CD4-positive, alpha-beta T cell (primary cell): ENCODE data around the gene AGBL4. TPM values are rescaled to one million over a fixed set of nuclear protein-coding genes. Genes with fewer than 3 reads are reported as not detected.

Experiments
- ATAC-seq: fragments of 200-7000 bp; cut with Tn5 transposase; one replicate; pipeline ENCODE4 v1.10.0; 2022; ENCODE audit warnings: mild to moderate bottlenecking; ENCODE audit not compliant: poor library complexity
- CTCF ChIA-PET: fragments of 350-600 bp; sonication (Branson Sonifier 250); formaldehyde crosslinking; loops from one replicate; lab custom pipeline; 2021; ENCODE audit warnings: antibody characterized with exemption, inconsistent platforms; lab: Charles Lee
- POLR2A ChIA-PET: fragments of 350-600 bp; sonication (Branson Sonifier 250); formaldehyde crosslinking; loops from one replicate; lab custom pipeline; 2021; ENCODE audit warnings: antibody characterized with exemption, inconsistent platforms; lab: Charles Lee
- DNase-seq, 14 experiments: peaks; one replicate each; pipeline ENCODE4 v3.0.0-alpha.2; 2013 to 2020; ENCODE audit warnings: mixed read lengths in 2 of 14
- H3K27ac ChIP-seq, 2 donors: one replicate each; pipeline versions ENCODE4 v1.5.1 to v1.7.0; 2013; ENCODE audit warnings: low read length in 2 of 2, low read depth in 1 of 2, mild to moderate bottlenecking in 1 of 2
- H3K27me3 ChIP-seq, 2 experiments: 1 replicate in 1 of 2; 2 replicates in 1 of 2; pipeline versions ENCODE4 v1.6.1 to v1.7.0; 2013; ENCODE audit warnings: low read length in 2 of 2, control low read depth in 1 of 2, mild to moderate bottlenecking in 1 of 2, moderate library complexity in 1 of 2; ENCODE audit not compliant: insufficient read depth in 2 of 2, control insufficient read depth in 1 of 2
- H3K36me3 ChIP-seq: one replicate; pipeline ENCODE4 v1.6.1; 2013; ENCODE audit warnings: low read length, control low read depth; ENCODE audit not compliant: insufficient read depth
- H3K4me1 ChIP-seq: one replicate; pipeline ENCODE4 v1.6.1; 2013; ENCODE audit warnings: low read length, control low read depth; ENCODE audit not compliant: insufficient read depth
- H3K4me3 ChIP-seq: one replicate; pipeline ENCODE4 v1.5.1; 2013; ENCODE audit warnings: mild to moderate bottlenecking, low read length, moderate library complexity
- H3K9me3 ChIP-seq, 2 experiments: 1 replicate in 1 of 2; 2 replicates in 1 of 2; pipeline versions ENCODE4 v1.6.1 to v1.7.0; 2013; ENCODE audit warnings: low read length in 2 of 2, mild to moderate bottlenecking in 2 of 2, control low read depth in 1 of 2, moderate library complexity in 1 of 2; ENCODE audit not compliant: control insufficient read depth in 1 of 2, insufficient read depth in 1 of 2
- H3K27ac Mint-ChIP-seq: one replicate; pipeline ENCODE4 v1.8.0; 2020; ENCODE audit warnings: mixed read lengths
- H3K27me3 Mint-ChIP-seq: one replicate; pipeline ENCODE4 v1.8.0; 2021; ENCODE audit warnings: mixed read lengths
- H3K36me3 Mint-ChIP-seq: one replicate; pipeline ENCODE4 v1.8.0; 2021; ENCODE audit warnings: low read depth, mixed read lengths
- H3K4me1 Mint-ChIP-seq: one replicate; pipeline ENCODE4 v1.8.0; 2021; ENCODE audit warnings: low read depth, mixed read lengths
- H3K4me3 Mint-ChIP-seq: one replicate; pipeline ENCODE4 v1.8.0; 2020; ENCODE audit warnings: mild to moderate bottlenecking, mixed read lengths
- H3K9me3 Mint-ChIP-seq: one replicate; pipeline ENCODE4 v1.8.0; 2020; ENCODE audit warnings: mixed read lengths
- intact Hi-C, 2 experiments: fragments of 100-400 bp; cut with DNase I in 1 of 2; cut with micrococcal nuclease in 1 of 2; formaldehyde crosslinking; loops; one replicate each; pipeline versions ENCODE4 v1.15.1 to v1.9.0; 2023 to 2025; cut with DNase I, micrococcal nuclease
- total RNA-seq, 174 experiments: library from RNA in 2 of 174; stranded (reverse) in 2 of 174; gene quantifications; one replicate each; pipeline ENCODE4 v1.2.3 and lab custom pipeline; 2021 to 2026
- TF ChIP-seq, protein P1 (sequence below): fragments of 200-600 bp; IDR thresholded peaks from one replicate; pipeline ENCODE4 v1.8.0; 2022; ENCODE audit warnings: antibody characterized with exemption, mild to moderate bottlenecking

Gene AGBL4
- total RNA-seq, 2 experiments from 2014 or later = 0.11 TPM; not detected in 1

DNA sequence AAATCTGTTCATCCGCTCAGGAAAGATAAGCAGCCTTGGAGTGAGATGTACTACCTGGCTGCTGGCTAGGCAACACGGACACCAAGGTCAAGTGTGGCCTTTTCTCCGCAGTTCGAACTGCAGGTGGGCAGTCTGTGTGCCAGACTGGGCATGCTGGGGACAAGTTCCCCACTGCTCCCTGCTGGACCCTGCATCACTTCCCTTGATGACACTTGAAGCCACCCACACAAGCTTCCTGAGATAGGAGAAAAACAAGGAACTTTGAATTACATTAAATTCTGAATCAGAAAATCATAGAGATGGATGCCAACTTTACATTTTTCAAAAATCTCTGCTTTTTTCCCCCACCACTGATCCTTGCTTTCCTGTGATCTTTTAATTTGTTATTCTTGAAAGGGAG, 1285.4 kb downstream of the AGBL4 start:
- no peak overlapping the region for H3K27ac Mint-ChIP-seq
- Histone ChIP-seq H3K27ac (no peak overlapping the region), H3K27me3 (no peaks in the 10 kb centered on the region), H3K36me3 (no peaks in the 10 kb centered on the region), H3K4me3 (no peak overlapping the region), H3K9me3 (no peaks in the 10 kb centered on the region), H3K4me1 (no peaks in the 10 kb centered on the region)
- ChIA-PET CTCF (no interaction called here), POLR2A (no interaction called here)
- no peaks in the 10 kb centered on the region for H3K27me3 Mint-ChIP-seq
- H3K4me1 Mint-ChIP-seq = no peaks in the 10 kb centered on the region
- ATAC-seq (no peak), DNase-seq (no peak)
- H3K9me3 Mint-ChIP-seq = no peaks in the 10 kb centered on the region
- no peak overlapping the region for H3K4me3 Mint-ChIP-seq
- intact Hi-C loops = no loop called here
- TF ChIP-seq, protein P1, sequence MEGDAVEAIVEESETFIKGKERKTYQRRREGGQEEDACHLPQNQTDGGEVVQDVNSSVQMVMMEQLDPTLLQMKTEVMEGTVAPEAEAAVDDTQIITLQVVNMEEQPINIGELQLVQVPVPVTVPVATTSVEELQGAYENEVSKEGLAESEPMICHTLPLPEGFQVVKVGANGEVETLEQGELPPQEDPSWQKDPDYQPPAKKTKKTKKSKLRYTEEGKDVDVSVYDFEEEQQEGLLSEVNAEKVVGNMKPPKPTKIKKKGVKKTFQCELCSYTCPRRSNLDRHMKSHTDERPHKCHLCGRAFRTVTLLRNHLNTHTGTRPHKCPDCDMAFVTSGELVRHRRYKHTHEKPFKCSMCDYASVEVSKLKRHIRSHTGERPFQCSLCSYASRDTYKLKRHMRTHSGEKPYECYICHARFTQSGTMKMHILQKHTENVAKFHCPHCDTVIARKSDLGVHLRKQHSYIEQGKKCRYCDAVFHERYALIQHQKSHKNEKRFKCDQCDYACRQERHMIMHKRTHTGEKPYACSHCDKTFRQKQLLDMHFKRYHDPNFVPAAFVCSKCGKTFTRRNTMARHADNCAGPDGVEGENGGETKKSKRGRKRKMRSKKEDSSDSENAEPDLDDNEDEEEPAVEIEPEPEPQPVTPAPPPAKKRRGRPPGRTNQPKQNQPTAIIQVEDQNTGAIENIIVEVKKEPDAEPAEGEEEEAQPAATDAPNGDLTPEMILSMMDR = no peak
- peaks cover 38% of the 10 kb centered on the region for H3K36me3 Mint-ChIP-seq

- CTCF ChIA-PET = no interaction called here
Observed at GRCh38 chr1:48735796-48736195, 1288.0 kb downstream of the AGBL4 start.

DNA sequence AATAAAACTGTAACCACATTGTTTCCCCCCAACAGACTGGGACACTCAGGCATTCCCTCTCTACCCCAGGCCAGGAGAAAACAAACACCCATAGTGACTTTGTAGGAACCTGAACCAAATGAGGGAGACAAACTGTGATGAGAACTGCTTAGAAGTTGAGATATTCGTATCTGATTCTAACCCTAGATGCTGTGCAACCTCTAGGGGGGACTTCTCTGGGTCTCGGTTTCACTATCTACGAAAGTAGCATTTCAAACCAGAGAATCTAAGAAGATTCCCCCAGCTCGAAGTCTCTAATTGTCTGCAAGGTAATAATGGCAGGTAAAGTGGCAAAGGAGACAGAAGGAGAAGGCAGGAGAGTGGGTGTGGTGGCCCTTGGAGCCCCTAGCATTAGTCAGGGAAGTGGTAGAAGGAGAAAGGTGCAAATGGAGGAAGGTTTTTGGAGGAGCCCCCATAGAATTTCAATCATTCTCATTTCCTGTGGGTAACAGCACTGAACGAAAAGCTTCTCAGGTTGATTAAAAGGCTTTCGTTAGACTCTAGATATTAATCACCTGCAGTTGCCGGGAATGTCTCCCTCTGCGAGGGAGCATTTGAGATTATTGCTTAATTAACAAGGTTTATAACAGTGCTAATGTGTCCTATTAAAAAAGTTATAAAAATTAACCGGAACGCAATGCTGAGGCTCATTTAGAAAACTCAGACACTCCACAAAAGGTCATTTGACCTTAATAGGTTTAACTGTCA, 1293.4 kb downstream of the AGBL4 start:
- Histone ChIP-seq H3K27me3 (no peaks in the 10 kb centered on the region), H3K36me3 (no peaks in the 10 kb centered on the region), H3K9me3 (no peaks in the 10 kb centered on the region), H3K4me3 (no peak overlapping the region), H3K4me1 (no peaks in the 10 kb centered on the region), H3K27ac (no peak overlapping the region)
- H3K4me1 Mint-ChIP-seq = no peaks in the 10 kb centered on the region
- TF ChIP-seq, protein P1 = no peak
- H3K9me3 Mint-ChIP-seq = no peaks in the 10 kb centered on the region
- H3K27me3 Mint-ChIP-seq = no peaks in the 10 kb centered on the region
- ATAC-seq = no peak
- H3K27ac Mint-ChIP-seq = no peak overlapping the region
- POLR2A ChIA-PET = no interaction called here
- CTCF ChIA-PET = no interaction called here
- no peak overlapping the region for H3K4me3 Mint-ChIP-seq
- H3K36me3 Mint-ChIP-seq = peaks cover 21% of the 10 kb centered on the region
- intact Hi-C loops = no loop called here
- DNase-seq = no peak

More at GRCh38 chr1:48735796-48736195, 1288.0 kb downstream of the AGBL4 start:
- no peak overlapping the region for H3K4me3 Mint-ChIP-seq
- H3K9me3 Mint-ChIP-seq = no peaks in the 10 kb centered on the region
- H3K27ac Mint-ChIP-seq = no peak overlapping the region
- peaks cover 19% of the 10 kb centered on the region for H3K36me3 Mint-ChIP-seq
- POLR2A ChIA-PET = no interaction called here
- Histone ChIP-seq H3K4me3 (no peak overlapping the region), H3K36me3 (no peaks in the 10 kb centered on the region), H3K27ac (no peak overlapping the region), H3K9me3 (no peaks in the 10 kb centered on the region), H3K4me1 (no peaks in the 10 kb centered on the region), H3K27me3 (no peaks in the 10 kb centered on the region)
- DNase-seq (no peak), ATAC-seq (no peak)
- no peaks in the 10 kb centered on the region for H3K27me3 Mint-ChIP-seq
- no peaks in the 10 kb centered on the region for H3K4me1 Mint-ChIP-seq
- intact Hi-C loops = no loop called here
- TF ChIP-seq, protein P1 = no peak
